HG03457 (cell line): ENCODE results near the gene DLL3.
A peak's percentile ranks its signal among the peaks of the same experiment; 100 is the strongest.

ENCODE experiments used
- ATAC-seq: cut with Tn5 transposase; IDR thresholded peaks from one replicate; pipeline ENCODE4 v1.9.1; 2021; ENCODE audit warnings: moderate number of reproducible peaks; ENCODE audit not compliant: unreplicated experiment

DLL3 gene

GRCh38 chr19:39515551-39516191, 16.9 kb downstream of the DLL3 start:
- no peak for ATAC-seq

GRCh38 chr19:39516270-39516669, 17.5 kb downstream of the DLL3 start:
- no peak for ATAC-seq

- no peak for ATAC-seq
Measured at GRCh38 chr19:39517432-39517831, 18.7 kb downstream of the DLL3 start.

GRCh38 chr19:39518458-39518857, 19.7 kb downstream of the DLL3 start:
- ATAC-seq, result no peak

GRCh38 chr19:39518975-39519374, 20.2 kb downstream of the DLL3 start:
- no peak for ATAC-seq

GRCh38 chr19:39520541-39521484, 22.1 kb downstream of the DLL3 start:
- no peak for ATAC-seq

- no peak for ATAC-seq
Measured at GRCh38 chr19:39524495-39524894, 25.7 kb downstream of the DLL3 start.

- ATAC-seq, result no peak
Measured at GRCh38 chr19:39525205-39525604, 26.5 kb downstream of the DLL3 start.

GRCh38 chr19:39531834-39532232, 33.1 kb downstream of the DLL3 start:
- ATAC-seq, result no peak

- peak; percentile 67 for ATAC-seq
Measured at GRCh38 chr19:39532233-39533002, 33.7 kb downstream of the DLL3 start, which contains the start of gene EID2B. Gene EID2B (minus strand): TSS chr19:39532852. CDS start chr19:39532802, 50 bp downstream.

GRCh38 chr19:39533003-39533512, 34.3 kb downstream of the DLL3 start:
- ATAC-seq, result no peak

GRCh38 chr19:39533791-39534190, 35.0 kb downstream of the DLL3 start:
- no peak for ATAC-seq

GRCh38 chr19:39539165-39539517, 40.4 kb downstream of the DLL3 start:
- no peak for ATAC-seq

GRCh38 chr19:39539518-39540332, 41.0 kb downstream of the DLL3 start, which contains the start of gene EID2:
Gene EID2 (minus strand): TSS chr19:39540161. CDS start chr19:39540079, 82 bp downstream.
- ATAC-seq, result peak; percentile 69

GRCh38 chr19:39540333-39540673, 41.6 kb downstream of the DLL3 start:
- no peak for ATAC-seq

GRCh38 chr19:39542206-39542605, 43.5 kb downstream of the DLL3 start:
- no peak for ATAC-seq

GRCh38 chr19:39543477-39543857, 44.7 kb downstream of the DLL3 start:
- ATAC-seq, result no peak

- ATAC-seq, result no peak
Measured at GRCh38 chr19:39544226-39544903, 45.6 kb downstream of the DLL3 start.

- ATAC-seq, result no peak
Measured at GRCh38 chr19:39544911-39545310, 46.2 kb downstream of the DLL3 start.

GRCh38 chr19:39546599-39546998, 47.9 kb downstream of the DLL3 start:
- ATAC-seq, result no peak
